GM18861 (cell line): ENCODE data around the gene AGPAT2.

ENCODE experiments used
- ATAC-seq: cut with Tn5 transposase; IDR thresholded peaks from one replicate; pipeline ENCODE4 v1.9.1; 2021; ENCODE audit not compliant: unreplicated experiment

AGPAT2 gene

GRCh38 chr9:136689108-136689460, 1.8 kb upstream of the AGPAT2 start:
- no peak for ATAC-seq

GRCh38 chr9:136688274-136689107, 1.2 kb upstream of the AGPAT2 start:
- ATAC-seq: no peak

GRCh38 chr9:136687721-136688223, 515 bp upstream of the AGPAT2 start:
- ATAC-seq: peak; percentile 18

- ATAC-seq: no peak
Observed at GRCh38 chr9:136686534-136686793, 793 bp downstream of the AGPAT2 start.

- ATAC-seq: no peak
Observed at GRCh38 chr9:136685790-136686533, 1.3 kb downstream of the AGPAT2 start.

- ATAC-seq: no peak
Observed at GRCh38 chr9:136685216-136685615, 2.0 kb downstream of the AGPAT2 start.

GRCh38 chr9:136684799-136685198, 2.5 kb downstream of the AGPAT2 start:
- no peak for ATAC-seq

- ATAC-seq: no peak
Observed at GRCh38 chr9:136684339-136684738, 2.9 kb downstream of the AGPAT2 start.

- ATAC-seq: no peak
Observed at GRCh38 chr9:136683755-136684154, 3.5 kb downstream of the AGPAT2 start.

- no peak for ATAC-seq
Observed at GRCh38 chr9:136683173-136683745, 4.0 kb downstream of the AGPAT2 start.

GRCh38 chr9:136682710-136683109, 4.5 kb downstream of the AGPAT2 start:
- ATAC-seq: no peak

GRCh38 chr9:136681945-136682699, 5.1 kb downstream of the AGPAT2 start:
- no peak for ATAC-seq

- no peak for ATAC-seq
Observed at GRCh38 chr9:136681029-136681428, 6.2 kb downstream of the AGPAT2 start.

GRCh38 chr9:136679431-136679941, 7.8 kb downstream of the AGPAT2 start:
- ATAC-seq: no peak

- ATAC-seq: no peak
Observed at GRCh38 chr9:136678624-136679023, 8.6 kb downstream of the AGPAT2 start.

GRCh38 chr9:136678034-136678433, 9.2 kb downstream of the AGPAT2 start:
- no peak for ATAC-seq

- no peak for ATAC-seq
Observed at GRCh38 chr9:136676920-136677686, 10.2 kb downstream of the AGPAT2 start.

- no peak for ATAC-seq
Observed at GRCh38 chr9:136676297-136676794, 10.9 kb downstream of the AGPAT2 start.

- no peak for ATAC-seq
Observed at GRCh38 chr9:136675477-136676296, 11.6 kb downstream of the AGPAT2 start.
